Medulla oblongata (tissue), 1 donor: Measurements from ENCODE around the gene NCK2.

Experiments used
- DNase-seq: peaks from one replicate; pipeline ENCODE4 v3.0.0-alpha.2; 2015; ENCODE audit errors: extremely low spot score

The NCK2 gene

DNA sequence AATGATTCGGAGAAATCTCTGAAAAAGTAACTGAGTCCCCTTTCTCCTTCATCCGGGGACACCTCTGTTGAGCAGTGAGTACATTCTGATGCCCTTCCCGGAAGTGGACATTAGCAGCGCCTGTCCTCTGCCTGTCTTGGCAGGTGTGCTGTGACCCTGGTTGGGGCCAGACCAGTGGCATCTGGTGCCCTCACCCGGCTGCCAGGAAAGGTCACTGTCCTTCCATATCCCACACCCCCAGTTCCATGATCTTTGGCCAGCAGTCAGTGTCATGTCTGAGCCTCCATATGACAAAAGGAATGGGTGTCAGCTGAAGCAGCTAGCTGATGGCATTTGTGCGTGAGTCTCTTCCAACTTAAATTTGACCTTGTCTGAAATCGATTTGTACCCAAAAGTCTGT, 128.1 kb downstream of the NCK2 start:
- no peak for DNase-seq

DNA sequence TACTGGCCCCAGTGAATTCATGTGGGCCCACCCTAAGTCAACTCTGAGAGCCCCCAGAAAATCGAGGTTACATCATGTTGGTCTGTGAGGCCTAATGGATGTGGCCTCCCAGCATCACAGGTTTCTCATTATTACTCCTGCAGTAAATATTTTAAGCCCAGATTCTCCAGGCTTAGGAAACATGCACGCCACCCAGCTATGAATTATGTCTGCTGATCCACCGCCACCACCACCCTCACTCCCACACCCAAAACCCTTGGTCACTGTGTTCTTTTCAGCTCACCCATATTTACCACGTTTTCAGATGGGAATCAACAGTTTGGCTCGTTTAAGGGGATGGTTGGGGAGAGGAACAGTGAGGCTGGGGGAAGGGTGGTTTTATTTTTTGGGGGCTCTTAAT, 128.6 kb downstream of the NCK2 start:
- DNase-seq = no peak

DNA sequence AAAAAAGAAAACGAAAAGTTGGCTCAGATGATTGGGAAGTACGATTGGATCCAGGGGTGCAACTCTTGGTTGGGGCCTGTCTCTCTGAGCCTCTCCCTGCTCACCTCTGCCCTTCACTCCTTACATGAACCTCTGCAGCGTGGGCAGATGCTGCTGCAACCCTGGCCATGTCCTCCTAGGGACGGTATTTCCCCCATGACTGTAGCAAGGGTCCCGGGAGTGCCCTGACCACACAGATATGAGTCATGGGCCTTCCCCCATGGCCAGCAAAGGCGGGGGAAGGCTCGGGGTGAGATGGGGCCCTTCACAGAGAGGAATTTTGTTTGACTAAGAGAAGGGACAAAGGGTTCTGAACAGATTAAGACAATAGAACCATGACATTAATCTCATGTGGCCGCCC, 129.0 kb downstream of the NCK2 start:
- no peak for DNase-seq

DNA sequence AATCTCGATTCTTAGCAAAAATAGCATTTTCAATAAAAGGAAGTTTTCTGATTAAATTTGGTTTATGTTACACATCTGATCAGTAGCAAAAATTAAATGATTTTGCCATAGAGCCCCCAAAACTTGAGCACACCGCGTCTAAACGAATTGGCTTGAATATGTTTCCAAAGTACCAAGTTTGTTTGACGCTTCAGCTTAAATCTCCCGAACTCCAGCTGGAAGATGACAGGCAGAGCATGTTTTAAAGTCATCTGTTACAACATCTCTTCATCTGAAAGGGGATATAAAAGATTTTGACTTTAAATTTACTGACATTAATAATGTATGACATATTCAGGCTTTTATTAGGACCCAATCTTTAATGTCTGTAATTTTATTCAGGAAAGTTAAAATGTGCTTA, 129.8 kb downstream of the NCK2 start:
- no peak for DNase-seq

DNA sequence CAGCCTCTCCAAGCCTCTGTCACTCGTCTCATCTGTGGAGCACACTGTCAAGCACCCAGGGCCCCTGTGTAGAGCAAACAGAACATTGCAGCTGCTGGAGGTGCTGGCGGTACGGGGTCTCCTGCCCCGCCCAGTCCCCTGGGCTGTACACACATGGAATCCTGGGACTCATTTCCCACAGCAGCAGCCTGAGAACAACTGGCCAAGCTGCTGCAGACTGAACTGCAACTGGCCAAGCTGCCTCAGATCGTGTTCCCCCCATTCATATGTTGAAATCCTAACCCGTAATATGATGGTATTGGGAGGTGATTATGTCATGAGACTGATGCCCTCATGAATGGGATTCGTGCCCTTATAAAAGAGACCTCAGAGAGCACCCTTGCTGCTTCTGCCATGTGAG, 130.5 kb downstream of the NCK2 start:
- DNase-seq = no peak

DNA sequence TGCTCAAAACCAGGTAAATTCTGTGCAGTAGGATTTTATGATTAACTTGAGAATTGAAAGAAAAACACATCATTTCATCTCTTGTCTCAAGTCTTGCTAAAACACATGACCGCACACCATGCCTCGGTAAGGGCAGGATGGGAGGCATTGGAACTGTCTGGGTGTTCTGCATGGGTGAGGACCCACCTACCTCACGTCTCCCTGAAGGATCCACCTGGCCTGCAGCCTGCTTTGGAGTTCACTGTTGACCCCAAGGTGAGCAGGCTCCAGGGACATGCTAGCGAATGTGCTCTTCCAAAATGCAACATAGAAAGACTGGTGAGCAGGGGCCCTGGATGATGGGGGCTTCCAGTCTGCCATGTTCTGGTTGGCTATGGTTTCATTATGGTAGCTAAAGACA, 131.5 kb downstream of the NCK2 start:
- no peak for DNase-seq

DNA sequence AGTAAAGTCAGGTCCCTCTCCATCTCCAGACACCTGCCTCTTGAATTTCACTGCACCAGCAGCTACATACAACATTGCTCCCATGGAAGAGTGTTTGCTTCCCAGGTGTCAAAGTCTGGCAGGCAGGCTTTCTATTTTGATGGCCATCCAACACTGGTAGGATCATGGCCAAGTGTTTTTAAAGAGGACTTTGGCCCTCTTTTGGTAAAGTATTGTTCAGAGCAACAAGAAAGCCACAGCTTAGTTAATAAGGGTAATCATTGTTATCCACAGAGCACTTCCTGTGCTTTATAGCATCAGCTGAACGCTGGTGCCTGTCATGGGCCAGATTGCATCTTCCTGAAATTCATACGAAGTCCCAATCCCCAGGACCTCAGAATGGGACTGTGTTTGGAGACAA, 133.2 kb downstream of the NCK2 start:
- DNase-seq = no peak

DNA sequence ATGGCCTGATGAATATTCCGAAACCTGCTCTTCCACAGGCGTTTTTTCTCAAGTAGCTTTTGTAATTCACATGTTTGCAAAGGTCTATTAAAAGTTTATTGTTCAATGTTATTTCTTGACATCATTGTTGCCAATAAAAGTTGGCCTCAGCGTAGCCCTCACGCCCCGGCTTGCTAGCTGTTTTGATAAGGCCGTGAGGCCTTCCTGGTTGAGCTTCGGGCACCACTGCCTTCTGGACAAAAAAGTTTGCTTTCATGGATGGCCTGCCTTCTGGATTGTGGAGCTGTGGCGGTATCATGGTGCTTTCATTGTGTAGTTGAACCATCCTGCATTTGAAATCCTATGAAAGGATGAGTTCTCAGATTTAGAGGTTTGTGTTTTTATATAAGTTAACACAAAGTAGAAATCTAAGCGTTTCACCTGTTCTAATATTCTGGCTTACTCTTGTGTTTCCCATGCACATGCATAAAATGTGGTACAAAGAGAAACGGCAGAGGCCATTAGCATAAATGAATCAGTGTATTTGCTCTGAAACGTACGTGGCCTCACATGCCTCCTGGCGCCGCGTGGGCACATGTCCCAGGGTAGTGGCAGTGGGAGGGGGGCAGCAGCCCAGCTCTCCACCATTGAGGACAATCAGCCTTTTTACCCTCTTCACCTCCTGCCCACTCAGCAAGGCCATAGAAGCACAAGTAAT, 134.5 kb downstream of the NCK2 start:
- no peak for DNase-seq

DNA sequence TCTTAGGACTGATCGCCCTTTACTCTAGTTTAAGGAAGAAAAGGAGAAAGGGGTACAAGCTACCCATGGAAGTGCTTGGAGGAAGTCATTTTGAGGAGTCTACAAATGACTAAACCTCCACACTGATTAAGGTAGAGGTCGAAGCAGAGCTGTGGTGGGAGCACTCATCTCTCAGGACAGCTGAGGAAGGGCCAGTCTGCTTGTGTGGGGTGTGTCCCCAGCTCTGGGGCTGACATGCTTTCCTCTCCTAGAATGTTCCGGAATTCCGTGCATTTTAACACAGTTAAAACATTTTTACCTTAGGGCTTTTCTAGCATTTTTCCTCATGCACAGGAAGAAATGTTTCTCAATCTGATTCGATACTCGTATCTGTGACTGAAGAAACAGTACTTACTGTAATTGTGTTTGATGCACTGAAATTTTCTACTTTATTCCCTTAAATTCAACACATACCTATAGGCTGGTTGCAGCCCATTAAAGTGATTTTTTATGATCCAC, 135.1 kb downstream of the NCK2 start:
- DNase-seq = no peak

DNA sequence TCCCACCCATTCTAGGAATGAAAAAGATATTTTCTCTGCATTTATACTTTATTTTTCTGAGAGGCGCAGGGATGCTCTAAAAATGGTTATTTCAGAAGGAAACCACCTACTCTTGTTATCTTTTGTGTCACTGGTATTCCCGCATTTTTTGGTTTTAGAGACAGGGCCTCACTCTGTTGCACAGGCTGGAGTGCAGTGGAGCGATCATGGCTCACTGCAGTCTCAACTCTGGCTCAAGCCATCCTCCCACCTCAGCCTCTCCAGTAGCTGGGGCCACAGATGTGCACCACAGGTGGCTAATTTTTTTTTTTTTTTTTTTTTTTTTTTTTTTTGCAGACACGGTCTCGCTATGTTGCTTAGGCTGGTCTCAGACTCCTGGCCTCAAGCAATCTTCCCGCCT, 135.9 kb downstream of the NCK2 start:
- DNase-seq = no peak

DNA sequence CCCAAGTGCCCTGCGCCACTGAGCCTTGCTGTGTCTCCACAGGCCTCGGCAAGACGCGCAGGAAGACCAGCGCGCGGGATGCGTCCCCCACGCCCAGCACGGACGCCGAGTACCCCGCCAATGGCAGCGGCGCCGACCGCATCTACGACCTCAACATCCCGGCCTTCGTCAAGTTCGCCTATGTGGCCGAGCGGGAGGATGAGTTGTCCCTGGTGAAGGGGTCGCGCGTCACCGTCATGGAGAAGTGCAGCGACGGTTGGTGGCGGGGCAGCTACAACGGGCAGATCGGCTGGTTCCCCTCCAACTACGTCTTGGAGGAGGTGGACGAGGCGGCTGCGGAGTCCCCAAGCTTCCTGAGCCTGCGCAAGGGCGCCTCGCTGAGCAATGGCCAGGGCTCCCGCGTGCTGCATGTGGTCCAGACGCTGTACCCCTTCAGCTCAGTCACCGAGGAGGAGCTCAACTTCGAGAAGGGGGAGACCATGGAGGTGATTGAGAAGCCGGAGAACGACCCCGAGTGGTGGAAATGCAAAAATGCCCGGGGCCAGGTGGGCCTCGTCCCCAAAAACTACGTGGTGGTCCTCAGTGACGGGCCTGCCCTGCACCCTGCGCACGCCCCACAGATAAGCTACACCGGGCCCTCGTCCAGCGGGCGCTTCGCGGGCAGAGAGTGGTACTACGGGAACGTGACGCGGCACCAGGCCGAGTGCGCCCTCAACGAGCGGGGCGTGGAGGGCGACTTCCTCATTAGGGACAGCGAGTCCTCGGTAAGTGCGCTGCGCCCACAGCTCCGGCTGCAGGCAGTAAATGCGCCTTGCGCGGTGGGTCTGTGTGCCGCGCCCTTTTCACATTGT, 136.8 kb downstream of the NCK2 start:
- DNase-seq = no peak

DNA sequence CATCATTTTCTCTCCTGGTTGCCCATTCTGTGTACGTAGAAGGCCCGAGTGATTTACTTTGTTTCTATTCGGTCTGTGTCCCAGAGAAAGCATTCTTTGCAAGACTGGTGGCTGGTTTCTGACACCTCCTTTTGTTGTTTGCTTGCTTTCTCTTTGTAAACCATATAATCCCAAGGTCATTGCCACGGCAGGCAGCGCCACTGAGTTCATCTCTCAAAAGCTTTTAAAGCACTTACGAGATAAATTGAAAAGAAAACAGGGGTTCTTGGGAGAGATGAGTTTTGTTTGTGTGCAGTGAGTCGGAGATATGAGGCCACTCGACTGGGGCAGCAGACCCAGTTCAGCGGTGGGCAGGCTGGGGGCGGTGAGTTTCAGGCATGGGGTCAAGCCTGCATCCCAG, 137.6 kb downstream of the NCK2 start:
- no peak for DNase-seq

DNA sequence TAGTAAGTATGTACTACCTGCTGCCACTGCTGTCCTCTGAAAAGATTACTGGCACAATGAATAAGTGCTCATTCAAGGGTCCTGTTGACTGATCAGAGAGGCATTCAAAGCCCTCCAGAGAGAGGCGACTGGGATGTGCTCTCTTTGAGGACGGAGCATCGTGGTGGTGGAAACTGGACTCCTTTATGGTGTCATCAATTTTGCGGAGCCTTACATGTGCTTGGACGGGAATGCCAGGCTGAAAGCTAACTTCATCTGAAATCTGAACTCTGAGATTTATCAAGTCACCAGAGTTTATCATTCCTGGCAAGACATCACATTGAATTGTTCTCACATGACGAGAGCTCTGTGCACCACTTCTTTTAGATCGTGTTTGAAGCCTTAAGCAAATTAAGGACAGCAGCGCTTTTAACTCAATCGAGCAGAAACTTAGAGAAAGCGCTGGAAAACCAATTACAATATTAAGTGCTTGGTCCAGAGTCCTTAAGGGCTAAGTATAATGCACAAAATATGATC, 138.3 kb downstream of the NCK2 start:
- no peak for DNase-seq

DNA sequence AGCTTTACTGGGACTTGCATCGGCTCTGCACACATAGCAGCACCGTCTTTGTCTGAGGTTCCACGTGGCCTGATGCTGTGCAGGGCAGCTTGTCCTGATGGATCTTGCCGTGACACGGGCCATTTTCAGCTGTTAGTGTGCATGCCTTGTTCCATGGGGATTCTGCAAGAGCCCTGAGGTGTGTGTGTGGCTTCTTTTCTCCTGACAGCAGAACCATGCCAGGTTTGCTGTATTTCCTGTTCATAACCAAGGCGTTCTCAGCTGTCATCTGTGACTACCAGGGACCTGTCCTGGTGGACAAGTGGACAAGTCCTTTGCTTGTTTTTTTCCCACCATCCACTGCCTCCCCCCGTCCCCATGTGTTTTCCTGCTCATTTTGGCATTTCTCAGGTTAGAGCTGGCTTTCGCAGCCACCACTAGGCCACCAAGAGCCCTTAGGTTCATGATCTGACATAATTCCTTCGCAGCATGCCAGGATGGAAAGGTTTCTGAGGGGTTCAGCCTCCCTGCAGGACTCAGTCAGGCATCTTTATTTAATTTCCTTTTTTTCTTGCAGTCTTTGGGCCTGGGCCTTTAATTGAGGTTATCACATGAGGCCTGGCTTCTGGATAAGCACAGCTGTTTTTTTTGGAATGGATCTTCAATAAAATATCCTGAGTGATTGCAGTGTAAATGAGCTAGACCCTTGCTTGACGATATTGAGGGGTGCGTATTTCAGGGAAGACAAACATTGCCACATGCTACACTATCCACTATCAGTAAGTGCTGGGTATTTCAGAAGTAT, 139.4 kb downstream of the NCK2 start:
- no peak for DNase-seq

DNA sequence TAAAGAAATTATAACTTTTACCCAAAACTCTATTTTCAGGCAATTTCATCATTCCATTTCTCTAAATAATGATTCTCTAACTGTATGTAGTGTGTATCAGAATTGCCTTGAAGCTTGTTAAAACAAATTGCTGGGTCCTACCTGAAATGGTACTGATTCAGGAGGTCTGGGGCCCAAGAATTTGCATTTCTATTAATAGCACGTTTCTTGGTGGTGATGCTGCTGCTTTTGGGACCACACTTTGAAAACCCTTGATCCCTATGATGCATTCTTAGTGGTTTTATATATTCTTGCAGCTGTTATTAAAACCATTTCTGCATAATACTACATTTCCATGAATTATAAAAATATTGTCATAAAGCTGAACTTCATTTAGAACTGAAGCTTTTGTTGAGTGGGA, 140.7 kb downstream of the NCK2 start:
- no peak for DNase-seq

DNA sequence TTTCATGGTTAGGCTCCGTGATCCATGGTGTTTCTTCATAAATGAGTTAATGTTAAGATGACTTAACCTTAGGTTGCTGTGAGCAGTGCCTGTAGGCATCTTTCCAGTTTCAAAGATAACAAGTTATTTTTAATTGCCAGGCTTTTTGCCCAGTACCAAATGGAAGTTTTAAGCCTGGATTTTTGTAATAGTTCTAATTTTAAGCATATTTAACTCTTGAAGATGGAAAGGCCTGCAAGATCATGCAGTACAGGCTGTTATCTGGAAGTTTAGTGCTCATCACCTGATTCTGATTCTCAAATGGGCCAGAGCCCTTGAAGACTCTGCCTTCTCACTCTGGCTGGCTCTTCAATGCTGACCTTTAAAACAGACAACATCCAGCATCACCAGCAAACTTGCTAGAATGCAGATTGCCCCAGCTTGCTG, 141.3 kb downstream of the NCK2 start:
- no peak for DNase-seq

DNA sequence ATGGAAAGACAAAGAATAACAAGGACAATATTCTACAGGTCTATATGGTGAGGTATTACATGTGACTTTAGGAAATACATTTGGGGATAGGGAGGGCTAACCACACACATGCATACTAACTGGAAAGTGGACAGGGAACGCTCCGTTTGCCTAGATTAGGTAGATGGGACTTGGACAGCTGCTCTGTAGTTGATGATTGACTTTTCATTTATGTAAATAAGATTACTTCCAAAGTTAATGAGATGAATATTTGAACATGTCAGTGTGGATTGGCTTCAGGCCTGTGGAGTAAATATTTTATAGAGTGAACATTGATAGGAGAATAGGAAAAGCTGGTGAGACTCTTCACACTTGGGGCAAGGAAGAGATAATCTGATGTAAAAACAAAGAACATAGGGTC, 142.0 kb downstream of the NCK2 start:
- no peak for DNase-seq

DNA sequence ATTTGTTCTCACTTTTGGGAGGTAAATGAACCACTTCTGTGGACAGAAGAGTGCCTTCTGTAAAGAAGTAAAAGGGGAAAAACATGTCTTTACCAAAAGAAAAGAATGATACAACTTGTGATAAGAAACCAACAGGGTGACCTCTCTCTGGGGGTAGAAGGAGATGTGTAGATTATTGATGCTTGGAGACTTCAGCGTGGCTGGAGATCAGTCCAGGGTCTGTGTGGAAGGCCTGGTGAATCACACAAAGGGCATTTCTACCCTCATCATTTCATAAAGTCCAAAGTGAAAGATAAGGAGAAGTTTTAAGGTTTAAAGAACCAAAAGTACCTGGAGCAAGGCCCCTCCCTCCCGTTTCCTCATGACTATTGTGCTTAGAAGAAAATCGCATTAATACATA, 142.5 kb downstream of the NCK2 start:
- DNase-seq = no peak

DNA sequence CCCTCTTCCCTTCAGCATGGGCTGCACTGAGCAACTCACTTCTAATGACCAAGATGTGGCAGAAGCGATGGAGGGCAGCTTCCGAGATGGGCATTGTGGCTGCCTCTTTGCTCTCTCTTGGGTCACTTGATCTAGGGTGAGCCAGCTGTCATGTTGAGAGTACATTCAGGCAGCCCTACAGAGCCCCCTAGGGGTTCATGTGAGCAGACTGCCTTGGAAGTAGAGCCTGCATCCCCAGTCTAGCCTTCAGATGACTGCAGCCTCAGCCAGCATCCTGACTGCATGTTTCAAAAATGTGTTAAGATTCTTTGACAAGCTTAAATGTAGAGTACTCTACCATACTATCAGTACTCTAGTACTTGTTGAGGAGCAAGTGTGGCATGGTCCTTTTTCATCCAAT, 143.9 kb downstream of the NCK2 start:
- DNase-seq = no peak

DNA sequence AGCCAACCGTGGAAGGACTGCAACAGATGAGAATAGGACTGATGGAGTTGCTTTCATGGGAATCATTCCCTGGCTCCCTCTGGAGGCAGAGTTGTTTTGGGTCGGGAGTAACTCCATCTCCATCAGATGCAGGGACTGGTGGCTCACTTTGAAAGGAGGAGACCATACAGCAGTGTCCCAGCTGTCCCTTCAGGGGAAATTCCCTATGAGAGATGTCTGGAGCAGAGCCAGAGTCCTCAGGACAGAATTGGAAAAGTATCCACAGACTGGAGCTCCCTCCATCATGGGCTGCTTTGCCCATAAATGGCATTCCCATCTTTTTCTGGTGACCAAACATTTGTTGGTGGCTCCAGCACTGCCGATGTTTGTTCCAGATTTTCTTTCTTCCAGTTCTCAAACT, 144.3 kb downstream of the NCK2 start:
- no peak for DNase-seq

DNA sequence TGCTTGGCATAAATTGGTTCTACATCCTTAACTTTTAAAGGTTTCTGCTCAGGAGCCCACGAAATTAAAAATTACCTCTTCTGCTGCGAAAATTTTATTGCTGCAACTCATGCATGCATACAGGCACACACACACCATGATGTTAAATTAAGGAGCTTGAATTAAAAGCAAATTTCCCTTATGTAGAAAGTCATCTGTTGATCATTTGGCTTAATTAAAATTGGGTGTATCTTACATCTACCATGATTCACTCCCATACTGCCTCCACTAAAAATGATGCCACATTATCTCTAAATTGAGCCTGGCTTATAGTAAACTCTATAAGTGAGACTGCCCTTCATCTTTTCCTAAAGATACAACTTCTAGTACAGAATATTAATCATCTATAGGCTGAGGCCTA, 145.4 kb downstream of the NCK2 start:
- no peak for DNase-seq

DNA sequence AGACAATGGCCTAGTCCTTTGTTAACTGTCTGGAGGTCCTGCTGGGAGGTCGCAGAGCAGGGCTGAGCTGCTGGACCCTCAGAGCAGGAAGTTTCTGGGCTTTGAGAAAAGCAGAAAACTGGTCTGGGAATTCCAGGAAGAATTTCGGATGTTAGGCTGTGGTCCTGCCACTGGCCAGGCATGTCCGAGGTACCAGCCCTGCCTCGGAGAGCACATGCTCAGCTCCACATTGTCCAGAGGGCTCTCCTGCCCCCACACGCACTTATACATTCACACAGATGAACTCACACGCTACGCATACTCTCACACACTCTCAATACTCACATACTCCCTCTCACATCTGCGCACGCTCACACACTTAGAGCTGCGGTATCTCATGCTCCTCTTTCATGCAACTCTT, 146.1 kb downstream of the NCK2 start:
- DNase-seq = no peak
